Measurements from ENCODE around the gene TRMT13. TPM values are rescaled to one million over a fixed set of nuclear protein-coding genes. Genes with fewer than 3 reads are reported as not detected.

TRMT13 gene
- total and polyA plus RNA-seq, 9 of the 15 experiments (the other 6 are each of a cell fraction or from before 2014, with no cell fraction given), result 18.7 to 33.0 (median 28.9) TPM

- Histone ChIP-seq H4K20me1 (replicated peaks; ENCODE audit: control insufficient read depth, insufficient read depth, low read length) (no peaks in the 10 kb centered on the region), H3K9ac (ENCODE audit: insufficient read depth in 1 of 2, low read depth in 2 of 2, low read length in 2 of 2) (no peak overlapping the region), H3K27me3 (ENCODE audit: control insufficient read depth in 2 of 2, insufficient read depth in 2 of 2, low read length in 2 of 2) (no peaks in the 10 kb centered on the region), H3K36me3 (ENCODE audit: control insufficient read depth, insufficient read depth, low read length) (no peaks in the 10 kb centered on the region; the same call in 2 of the 3 replicates), H3K27ac (ENCODE audit: extremely low read depth, low read depth, low read length) (no peak overlapping the region), H3K4me2 (ENCODE audit: insufficient read depth, low read length) (no peak overlapping the region), H3K4me3 (no peak overlapping the region), H3K9me3 (replicated peaks; ENCODE audit: control insufficient read depth, insufficient read depth, low read depth, low read length) (no peaks in the 10 kb centered on the region), H2AFZ (ENCODE audit: low read depth, low read length) (no peak overlapping the region), H3K4me1 (replicated peaks in 1 of 2; ENCODE audit: control insufficient read depth in 2 of 2, insufficient read depth in 2 of 2, low read length in 2 of 2) (no peaks in the 10 kb centered on the region), H3K79me2 (ENCODE audit: control insufficient read depth, insufficient read depth, low read length) (no peaks in the 10 kb centered on the region), H3K9me1 (ENCODE audit: control insufficient read depth, insufficient read depth, low read length) (no peaks in the 10 kb centered on the region)
- no peak for FAIRE-seq
- ATAC-seq, result no peak
- in situ Hi-C loops (cut with MboI) (no loop called here), intact Hi-C loops (cut with micrococcal nuclease) (no loop called here)
- POLR2A ChIA-PET, result interaction anchor here (0.8 to 1.0 kb wide), 2 partner anchors 9 to 43 kb away, joined by 3 read pairs; no protein-coding TSS in a partner anchor
- DNase-seq (ENCODE audit: extremely low read depth in 1 of 4, low spot score in 3 of 4), result no peak
- TF ChIP-seq NCOA2 (IDR thresholded peaks at IDR 0.05; ENCODE audit: partially characterized antibody in 2 of 2) (no peak), ZNF561 (CRISPR knock-in tag; conservative IDR thresholded peaks at IDR 0.05) (no peak), RFX7 (CRISPR knock-in tag; IDR thresholded peaks at IDR 0.05) (no peak), SUPT5H (IDR thresholded peaks at IDR 0.05) (no peak)
- CTCF ChIA-PET (ENCODE audit: low intra/inter-chr PET ratio), result interaction anchor here (0.7 kb wide), 1 partner anchor 275 kb away, joined by 4 read pairs; no protein-coding TSS in a partner anchor
- BruUV-seq (replicated peaks), result no TSS peak
Measured at GRCh38 chr1:100162881-100163280, 29.9 kb downstream of the TRMT13 start.

GRCh38 chr1:100164216-100164615 is 31.3 kb downstream of the TRMT13 start:
- no peaks in the 10 kb centered on the region for H3K79me2 ChIP-seq (ENCODE audit: control insufficient read depth, insufficient read depth, low read length)
- no peak overlapping the region for H3K27ac ChIP-seq (ENCODE audit: extremely low read depth, low read depth, low read length)
- H3K4me2 ChIP-seq (ENCODE audit: insufficient read depth, low read length), result no peak overlapping the region
- H2AFZ ChIP-seq (ENCODE audit: low read depth, low read length), result no peak overlapping the region
- no peak overlapping the region for H3K4me3 ChIP-seq
- H3K36me3 ChIP-seq (ENCODE audit: control insufficient read depth, insufficient read depth, low read length), result no peaks in the 10 kb centered on the region; the same call in 2 of the 3 replicates
- BruUV-seq (replicated peaks), result no TSS peak
- in situ Hi-C loops (cut with MboI) (no loop called here), intact Hi-C loops (cut with micrococcal nuclease) (no loop called here)
- ChIA-PET POLR2A (interaction anchor here (1.1 kb wide), 1 partner anchor 199 kb away, joined by 3 read pairs; no protein-coding TSS in a partner anchor), CTCF (ENCODE audit: low intra/inter-chr PET ratio) (no interaction called here)
- no peaks in the 10 kb centered on the region for H3K9me3 ChIP-seq (replicated peaks; ENCODE audit: control insufficient read depth, insufficient read depth, low read depth, low read length)
- FAIRE-seq (no peak), DNase-seq (ENCODE audit: extremely low read depth in 1 of 4, low spot score in 3 of 4) (no peak), ATAC-seq (no peak; the same call in 2 of the 3 replicates)
- 31% methylated on average over 2 of the region's 2 CpGs for WGBS (ENCODE audit: insufficient coverage, low coverage, missing lambda C conversion rate)
- H3K9me1 ChIP-seq (ENCODE audit: control insufficient read depth, insufficient read depth, low read length), result no peaks in the 10 kb centered on the region
- H3K4me1 ChIP-seq (replicated peaks in 1 of 2; ENCODE audit: control insufficient read depth in 2 of 2, insufficient read depth in 2 of 2, low read length in 2 of 2), result no peaks in the 10 kb centered on the region
- no peak overlapping the region for H3K9ac ChIP-seq (ENCODE audit: insufficient read depth in 1 of 2, low read depth in 2 of 2, low read length in 2 of 2)
- H4K20me1 ChIP-seq (replicated peaks; ENCODE audit: control insufficient read depth, insufficient read depth, low read length), result no peaks in the 10 kb centered on the region
- no peaks in the 10 kb centered on the region for H3K27me3 ChIP-seq (ENCODE audit: control insufficient read depth in 2 of 2, insufficient read depth in 2 of 2, low read length in 2 of 2)
- TF ChIP-seq SMARCE1 (IDR thresholded peaks at IDR 0.05) (no peak), MGA (IDR thresholded peaks at IDR 0.05) (no peak)

Measured in K562 (cell line).